SK-N-MC (cell line): ENCODE results near the gene DGCR2.
"Not testable (repeated sequence)": the region's sequence is repeated elsewhere in the genome, so short reads cannot be mapped to it uniquely, and the experiment has no call there.

Experiments used
- EZH2 ChIP-seq: fragments of 200-600 bp; sonication (generic); IDR thresholded peaks from one replicate; pipeline ENCODE4 v1.6.1; 2017; ENCODE audit warnings: antibody characterized with exemption
- FOXP2 ChIP-seq: optimal IDR thresholded peaks from 2 replicates; pipeline ENCODE3; 2011; ENCODE audit warnings: mild to moderate bottlenecking, moderate library complexity; ENCODE audit not compliant: insufficient read depth; ENCODE audit errors: extremely low read length, control extremely low read depth
- POLR2AphosphoS5 ChIP-seq: IDR thresholded peaks from 2 replicates; pipeline ENCODE4 v1.6.1; 2012; ENCODE audit warnings: mild to moderate bottlenecking, low read depth, low read length, borderline replicate concordance

GRCh38 chr22:19023931-19024330 is 98.3 kb downstream of the DGCR2 start:
- not testable (repeated sequence) for TF ChIP-seq EZH2, POLR2AphosphoS5, FOXP2
